HepG2 (cell line): ENCODE data around the gene BIRC5. TPM values are rescaled to one million over a fixed set of nuclear protein-coding genes. Genes with fewer than 3 reads are reported as not detected.
A peak's percentile ranks its signal among the peaks of the same experiment; 100 is the strongest.

Experiments
- ATF7-NPFF ChIP-seq: sonication (generic); formaldehyde crosslinking; IDR thresholded peaks from 2 replicates; pipeline ENCODE4 v1.8.1; 2023; ENCODE audit warnings: mild to moderate bottlenecking, low read depth, missing genetic modification reagents, moderate library complexity
- CEBPB ChIP-seq: IDR thresholded peaks from 2 replicates; pipeline ENCODE4 v1.6.1; 2011; ENCODE audit warnings: low read depth, low read length, improper control_type of control experiment, borderline replicate concordance
- GTF2F1 ChIP-seq: fragments of 150-350 bp; IDR thresholded peaks from 2 replicates; pipeline ENCODE4 v1.6.1; 2014; ENCODE audit warnings: low read length
- HNF4A ChIP-seq: sonication (generic); formaldehyde crosslinking; IDR thresholded peaks from 2 replicates; pipeline ENCODE4 v1.4.0; 2020; ENCODE audit warnings: missing genetic modification reagents
- MED8 ChIP-seq: sonication (generic); formaldehyde crosslinking; IDR thresholded peaks from 2 replicates; pipeline ENCODE4 v1.8.1; 2023; ENCODE audit warnings: mild to moderate bottlenecking, missing genetic modification reagents; ENCODE audit not compliant: insufficient replicate concordance
- MLLT10 ChIP-seq: sonication (generic); formaldehyde crosslinking; IDR thresholded peaks from 2 replicates; pipeline ENCODE4 v1.4.0; 2020; ENCODE audit warnings: missing genetic modification reagents
- NFKB2 ChIP-seq: sonication (generic); formaldehyde crosslinking; IDR thresholded peaks from 2 replicates; pipeline ENCODE4 v1.4.0; 2020; ENCODE audit warnings: missing genetic modification reagents, borderline replicate concordance
- POLR2G ChIP-seq: fragments of 200-400 bp; formaldehyde crosslinking; IDR thresholded peaks from 2 replicates; pipeline ENCODE4 v1.6.1; 2018; ENCODE audit warnings: mild to moderate bottlenecking, low read depth, low read length, moderate library complexity
- RELA ChIP-seq: sonication (generic); formaldehyde crosslinking; IDR thresholded peaks from 2 replicates; pipeline ENCODE4 v1.4.0; 2020; ENCODE audit warnings: missing genetic modification reagents
- RFX5 ChIP-seq: IDR thresholded peaks from 2 replicates; pipeline ENCODE4 v1.6.1; 2011; ENCODE audit warnings: low read depth, low read length, improper control_type of control experiment
- RORA ChIP-seq: sonication (generic); formaldehyde crosslinking; IDR thresholded peaks from 2 replicates; pipeline ENCODE4 v1.5.0; 2020; ENCODE audit warnings: mild to moderate bottlenecking, missing genetic modification reagents, moderate library complexity
- ZBTB8A ChIP-seq: sonication (generic); formaldehyde crosslinking; IDR thresholded peaks from 2 replicates; pipeline ENCODE4 v1.4.0; 2020; ENCODE audit warnings: mild to moderate bottlenecking, low read depth, missing genetic modification reagents, borderline replicate concordance
- ZNF569 ChIP-seq: sonication (generic); formaldehyde crosslinking; IDR thresholded peaks from 2 replicates; pipeline ENCODE4 v1.5.0; 2020; ENCODE audit warnings: mild to moderate bottlenecking, missing genetic modification reagents, moderate library complexity, borderline replicate concordance
- ZNF607 ChIP-seq: sonication (generic); formaldehyde crosslinking; IDR thresholded peaks from 2 replicates; pipeline ENCODE4 v1.5.1; 2020; ENCODE audit warnings: missing genetic modification reagents, mild to moderate bottlenecking, borderline replicate concordance
- ZNF839 ChIP-seq: sonication (generic); formaldehyde crosslinking; IDR thresholded peaks from 2 replicates; pipeline ENCODE4 v1.4.0; 2020; ENCODE audit warnings: missing genetic modification reagents, mild to moderate bottlenecking, borderline replicate concordance
- polyA plus RNA-seq, 8 experiments: library from polyadenylated mRNA; depleted of rRNA in 3 of 8; stranded (reverse) in 7 of 8; unstranded in 1 of 8; fragments of >200 nt; fragmentation: Illumina TruSeq in 4 of 8; extraction: Trizol in 4 of 8; gene quantifications; 2 replicates each; pipeline versions ENCODE4 v1.2.1 to v1.2.3, GENCODE V29; 2011 to 2016; ENCODE audit warnings: low read depth in 4 of 8, missing spikeins in 1 of 8, mixed read lengths in 1 of 8; ENCODE audit not compliant: insufficient read depth in 1 of 8
- total RNA-seq, 5 experiments: library from RNA; depleted of rRNA; stranded (reverse); fragments of >200 nt; fragmentation: Illumina TruSeq; extraction: Trizol; gene quantifications; 2 replicates each; pipeline ENCODE4 v1.2.3, GENCODE V29; 2016; ENCODE audit warnings: low read depth in 1 of 5
- TF ChIP-seq, protein P1 (sequence below): IDR thresholded peaks from 2 replicates; pipeline ENCODE4 v1.6.1; 2016; ENCODE audit warnings: low read depth, control low read depth
- TF ChIP-seq, protein P2 (sequence below): sonication (generic); formaldehyde crosslinking; IDR thresholded peaks from 2 replicates; pipeline ENCODE4 v1.4.0; 2020; ENCODE audit warnings: mild to moderate bottlenecking, low read depth, missing genetic modification reagents
- TF ChIP-seq, protein P3 (sequence below), 2 experiments: sonication (generic) in 1 of 2; formaldehyde crosslinking in 1 of 2; IDR thresholded peaks; 2 replicates each; pipeline versions ENCODE4 v1.4.0 to v1.6.1; 2018 to 2020; ENCODE audit warnings: missing genetic modification reagents in 2 of 2, borderline replicate concordance in 1 of 2, low read depth in 1 of 2, mild to moderate bottlenecking in 1 of 2, missing biosample characterization in 1 of 2

Gene BIRC5
- total and polyA plus RNA-seq, 2 of the 13 experiments (the other 11 are each of a cell fraction or from before 2014, with no cell fraction given) = 30.3 to 135 TPM

DNA sequence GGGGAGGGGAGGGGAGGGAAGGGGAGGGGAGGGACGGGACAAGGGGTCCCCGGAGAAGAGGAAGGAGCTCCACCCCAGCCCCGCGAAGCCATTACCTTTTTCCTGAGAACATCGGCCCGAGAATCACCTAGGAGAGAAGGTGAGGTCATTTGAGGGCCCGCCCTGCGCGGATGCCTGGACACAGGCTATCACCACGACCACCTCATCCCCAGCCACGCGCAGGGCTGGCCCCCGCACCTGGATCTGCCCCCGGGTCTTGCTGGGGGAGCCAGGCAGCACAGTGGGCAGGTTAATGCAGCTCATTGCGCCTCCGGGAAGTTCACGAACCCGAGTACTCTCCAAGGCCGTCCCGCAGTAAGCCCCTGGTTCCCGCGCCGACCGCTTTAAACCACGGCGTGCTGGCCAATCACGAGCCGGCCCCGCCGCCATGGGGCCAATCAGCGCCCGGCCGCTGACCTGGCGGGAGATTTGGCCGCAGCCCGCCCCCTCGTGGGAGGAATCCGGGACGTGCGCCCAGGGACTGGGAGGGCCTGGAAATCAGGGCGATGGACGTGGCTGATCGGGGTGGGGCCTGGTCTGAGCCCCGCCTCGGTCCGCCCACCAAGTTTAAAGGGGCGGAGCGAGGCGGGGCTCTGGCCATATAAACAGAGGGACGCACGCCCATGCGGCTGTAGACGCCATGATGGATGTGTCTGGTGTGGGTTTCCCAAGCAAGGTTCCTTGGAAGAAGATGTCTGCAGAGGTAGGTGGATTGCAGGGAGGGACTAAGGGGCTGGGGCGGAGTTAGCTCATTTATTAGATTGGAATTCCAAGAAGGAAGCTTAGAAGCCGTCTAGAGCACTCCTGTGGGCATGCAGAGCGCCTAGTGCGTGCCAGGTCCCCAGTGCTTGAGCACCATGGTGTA lies 27.1 kb upstream of the BIRC5 start, which contains the start of the genes AFMID and TK1 (continued):
- 0 out of 2 replicates have a peak, but pooled peaks have one; percentile 27 for TF ChIP-seq HNF4A (CRISPR knock-in tag)
- TF ChIP-seq, protein P1, sequence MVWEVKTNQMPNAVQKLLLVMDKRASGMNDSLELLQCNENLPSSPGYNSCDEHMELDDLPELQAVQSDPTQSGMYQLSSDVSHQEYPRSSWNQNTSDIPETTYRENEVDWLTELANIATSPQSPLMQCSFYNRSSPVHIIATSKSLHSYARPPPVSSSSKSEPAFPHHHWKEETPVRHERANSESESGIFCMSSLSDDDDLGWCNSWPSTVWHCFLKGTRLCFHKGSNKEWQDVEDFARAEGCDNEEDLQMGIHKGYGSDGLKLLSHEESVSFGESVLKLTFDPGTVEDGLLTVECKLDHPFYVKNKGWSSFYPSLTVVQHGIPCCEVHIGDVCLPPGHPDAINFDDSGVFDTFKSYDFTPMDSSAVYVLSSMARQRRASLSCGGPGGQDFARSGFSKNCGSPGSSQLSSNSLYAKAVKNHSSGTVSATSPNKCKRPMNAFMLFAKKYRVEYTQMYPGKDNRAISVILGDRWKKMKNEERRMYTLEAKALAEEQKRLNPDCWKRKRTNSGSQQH (CRISPR knock-in tag) = peak; percentile 85; the same call in 1 of the 2 replicates
- peak; percentile 89; the same call in 1 of the 2 replicates for TF ChIP-seq NFKB2 (CRISPR knock-in tag)
- TF ChIP-seq CEBPB = no peak
- TF ChIP-seq POLR2G = peak; percentile 100
- TF ChIP-seq RORA (CRISPR knock-in tag) = no peak
- peak; percentile 100 for TF ChIP-seq ATF7-NPFF (CRISPR knock-in tag)
- no peak for TF ChIP-seq ZNF569 (CRISPR knock-in tag)
- TF ChIP-seq, protein P2, sequence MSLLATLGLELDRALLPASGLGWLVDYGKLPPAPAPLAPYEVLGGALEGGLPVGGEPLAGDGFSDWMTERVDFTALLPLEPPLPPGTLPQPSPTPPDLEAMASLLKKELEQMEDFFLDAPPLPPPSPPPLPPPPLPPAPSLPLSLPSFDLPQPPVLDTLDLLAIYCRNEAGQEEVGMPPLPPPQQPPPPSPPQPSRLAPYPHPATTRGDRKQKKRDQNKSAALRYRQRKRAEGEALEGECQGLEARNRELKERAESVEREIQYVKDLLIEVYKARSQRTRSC (CRISPR knock-in tag) = no peak; the same call in 1 of the 2 replicates
- TF ChIP-seq RELA (CRISPR knock-in tag) = 0 out of 2 replicates have a peak, but pooled peaks have one; percentile 50
- no peak for TF ChIP-seq MLLT10
- TF ChIP-seq, protein P3, sequence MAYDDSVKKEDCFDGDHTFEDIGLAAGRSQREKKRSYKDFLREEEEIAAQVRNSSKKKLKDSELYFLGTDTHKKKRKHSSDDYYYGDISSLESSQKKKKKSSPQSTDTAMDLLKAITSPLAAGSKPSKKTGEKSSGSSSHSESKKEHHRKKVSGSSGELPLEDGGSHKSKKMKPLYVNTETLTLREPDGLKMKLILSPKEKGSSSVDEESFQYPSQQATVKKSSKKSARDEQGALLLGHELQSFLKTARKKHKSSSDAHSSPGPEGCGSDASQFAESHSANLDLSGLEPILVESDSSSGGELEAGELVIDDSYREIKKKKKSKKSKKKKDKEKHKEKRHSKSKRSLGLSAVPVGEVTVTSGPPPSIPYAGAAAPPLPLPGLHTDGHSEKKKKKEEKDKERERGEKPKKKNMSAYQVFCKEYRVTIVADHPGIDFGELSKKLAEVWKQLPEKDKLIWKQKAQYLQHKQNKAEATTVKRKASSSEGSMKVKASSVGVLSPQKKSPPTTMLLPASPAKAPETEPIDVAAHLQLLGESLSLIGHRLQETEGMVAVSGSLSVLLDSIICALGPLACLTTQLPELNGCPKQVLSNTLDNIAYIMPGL (CRISPR knock-in tag; IDR thresholded peaks at IDR 0.05; ENCODE audit: borderline replicate concordance in 1 of 2, low read depth in 1 of 2) = peak; percentile 70 to 87; a peak in 3 of 4 replicates
- TF ChIP-seq ZBTB8A (CRISPR knock-in tag) = peak; percentile 36; the same call in 1 of the 2 replicates
- peak; percentile 90 for TF ChIP-seq GTF2F1
- TF ChIP-seq MED8 (CRISPR knock-in tag) = peak; percentile 42
- TF ChIP-seq ZNF607 (CRISPR knock-in tag) = peak; percentile 96
- TF ChIP-seq ZNF839 (CRISPR knock-in tag) = no peak
- TF ChIP-seq RFX5 = peak; percentile 61
